Activated CD4-positive, CD25-positive, alpha-beta regulatory T cell treated with anti-CD3 and anti-CD28 coated beads, Interleukin-2, amount 50 U/mL, for 24 hours (primary cell): ENCODE results near the gene GPR15LG.

Experiments
- ATAC-seq, 2 donors: fragments of 150-1000 bp; cut with Tn5 transposase; one replicate each; pipeline ENCODE4 v1.10.0; 2021; ENCODE audit warnings: mild to moderate bottlenecking in 1 of 2, moderate library complexity in 1 of 2

Gene GPR15LG

GRCh38 chr10:84217746-84218145, 44.1 kb downstream of the GPR15LG start:
- no peak for ATAC-seq

GRCh38 chr10:84221916-84222315, 48.3 kb downstream of the GPR15LG start:
- no peak for ATAC-seq

- no peak for ATAC-seq
These were observed 50.9 kb downstream of the GPR15LG start for GRCh38 chr10:84224411-84225028.

- ATAC-seq, result no peak
These were observed 52.0 kb downstream of the GPR15LG start, which contains the start of gene LRIT2 for GRCh38 chr10:84225427-84226173. TSS of gene LRIT2 (minus strand) at chr10:84225544. CDS start at chr10:84225520, 24 bp downstream.

DNA sequence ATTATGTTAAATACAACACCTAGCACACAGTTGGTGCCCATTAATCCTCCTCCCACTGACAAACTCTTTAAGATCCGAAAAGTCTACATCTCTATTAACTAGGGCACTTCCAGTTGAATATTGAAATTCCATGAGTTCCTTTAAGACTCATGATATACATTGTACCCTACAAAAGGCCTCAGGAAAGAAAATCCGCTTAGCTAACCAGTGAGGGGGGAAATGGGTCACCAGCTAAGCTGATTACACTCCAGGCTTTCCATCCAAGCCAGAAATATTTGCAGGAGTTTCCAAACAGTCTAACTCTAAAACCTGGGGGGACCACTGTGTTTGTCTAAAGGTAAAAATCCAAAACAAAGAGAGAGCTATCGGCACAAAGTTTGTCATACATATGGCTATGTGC, 53.0 kb downstream of the GPR15LG start:
- no peak for ATAC-seq

GRCh38 chr10:84227810-84228209, 54.2 kb downstream of the GPR15LG start:
- no peak for ATAC-seq

DNA sequence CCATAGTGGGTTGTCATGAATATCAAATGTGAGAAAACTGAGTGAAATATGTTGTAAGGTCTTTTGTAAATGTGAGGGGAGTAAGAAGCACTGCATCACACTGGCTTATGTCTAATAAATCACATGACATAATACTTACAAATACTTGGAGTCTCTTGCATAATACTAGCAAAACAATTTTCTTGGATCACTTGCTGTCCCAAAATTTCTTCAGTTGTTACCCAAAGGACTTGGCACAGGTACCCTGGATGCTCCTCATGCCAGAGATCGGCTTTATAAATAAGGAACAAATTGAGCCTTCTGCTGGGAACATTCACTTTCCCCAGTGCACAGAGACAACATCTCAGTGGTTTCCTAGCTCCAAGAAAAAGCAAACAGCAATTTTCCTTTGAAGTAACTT, 56.8 kb downstream of the GPR15LG start:
- ATAC-seq, result no peak

GRCh38 chr10:84232376-84232775, 58.8 kb downstream of the GPR15LG start:
- ATAC-seq, result no peak

GRCh38 chr10:84233940-84234339, 60.3 kb downstream of the GPR15LG start:
- no peak for ATAC-seq

DNA sequence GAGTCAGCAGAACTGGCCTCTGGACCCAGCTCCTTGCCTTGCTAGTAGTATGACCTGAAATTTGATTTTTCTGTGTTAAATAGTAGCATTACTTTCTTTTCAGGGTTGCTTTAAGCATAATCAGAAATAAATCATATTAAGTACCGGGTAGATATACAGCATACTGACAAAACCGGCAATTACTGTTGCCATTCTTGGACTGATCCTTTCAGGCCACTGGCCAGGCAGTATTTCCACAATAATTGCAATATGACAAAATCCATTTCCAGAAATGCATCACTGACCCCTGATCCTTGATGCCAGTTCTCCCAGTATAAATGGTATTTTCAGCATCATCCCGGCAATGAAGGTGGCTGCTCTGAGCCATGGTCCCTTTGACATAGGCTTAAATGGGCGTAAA, 60.9 kb downstream of the GPR15LG start:
- ATAC-seq, result no peak
